GM12878 (cell line): ENCODE data around the gene BMAL1. TPM values are rescaled to one million over a fixed set of nuclear protein-coding genes. Genes with fewer than 3 reads are reported as not detected.

Experiments
- ATAC-seq: fragments of 200-7000 bp; cut with Tn5 transposase; 3 replicates; pipeline ENCODE4 v1.9.1; 2020; ENCODE audit warnings: mild to moderate bottlenecking, moderate library complexity
- BruUV-seq: library from RNA; stranded (reverse); fragments of 400-500 nt; replicated peaks from 2 replicates; lab custom pipeline; 2021; lab: Mats Ljungman, UMichigan
- CTCF ChIA-PET: fragments of 300-600 bp; sonication (Branson Sonifier 250); formaldehyde crosslinking; extraction: SDS; loops from one replicate; lab custom pipeline; 2021; ENCODE audit warnings: inconsistent platforms; lab: Yijun Ruan, JAX
- POLR2A ChIA-PET: fragments of 350-600 bp; formaldehyde crosslinking; extraction: SDS; loops from one replicate; lab custom pipeline; 2021; ENCODE audit warnings: inconsistent platforms; lab: Charles Lee
- RAD21 ChIA-PET: fragments of 300-600 bp; sonication (Branson Sonifier 250); formaldehyde crosslinking; loops from one replicate; lab custom pipeline; 2023; ENCODE audit warnings: antibody characterized with exemption; ENCODE audit not compliant: unreplicated experiment; lab: Charles Lee
- SMC1A ChIA-PET: fragments of 300-600 bp; sonication (Branson Sonifier 250); formaldehyde crosslinking; loops from one replicate; lab custom pipeline; 2023; ENCODE audit not compliant: unreplicated experiment, uncharacterized antibody; lab: Charles Lee
- DNase-seq: peaks from one replicate; pipeline ENCODE4 v3.0.0-alpha.2; 2011; ENCODE audit warnings: low read depth, low spot score
- FAIRE-seq: peaks from 3 replicates; lab custom pipeline; 2011; peaks lifted over from hg19 to GRCh38; lab: Jason Lieb, UNC
- H2AFZ ChIP-seq: 2 replicates; pipeline ENCODE4 v1.6.0; 2011; ENCODE audit warnings: low read depth, low read length, control low read depth; ENCODE audit not compliant: control insufficient read depth
- H3K27ac ChIP-seq: 2 replicates; pipeline ENCODE4 v1.5.1; 2011; ENCODE audit warnings: control low read depth; ENCODE audit not compliant: control insufficient read depth, insufficient read depth
- H3K27me3 ChIP-seq, 2 experiments: replicated peaks in 1 of 2; 2 replicates each; pipeline versions ENCODE4 v1.6.0 to v1.6.1; 2011; ENCODE audit warnings: low read length in 1 of 2; ENCODE audit not compliant: control insufficient read depth in 2 of 2, insufficient read depth in 2 of 2
- H3K36me3 ChIP-seq, 2 experiments: 2 replicates each; pipeline ENCODE4 v1.5.1; 2011; ENCODE audit warnings: low read length in 1 of 2; ENCODE audit not compliant: control insufficient read depth in 2 of 2, insufficient read depth in 2 of 2
- H3K4me1 ChIP-seq: 2 replicates; pipeline ENCODE4 v1.6.1; 2011; ENCODE audit warnings: mild to moderate bottlenecking, low read length, moderate library complexity, mixed read lengths; ENCODE audit not compliant: control insufficient read depth, insufficient read depth
- H3K4me2 ChIP-seq: 2 replicates; pipeline ENCODE4 v1.6.0; 2011; ENCODE audit warnings: control low read depth; ENCODE audit not compliant: control insufficient read depth, insufficient read depth
- H3K4me3 ChIP-seq: fragments of 200-600 bp; sonication (generic); 2 replicates; pipeline ENCODE4 v1.5.1; 2016
- H3K79me2 ChIP-seq: 2 replicates; pipeline ENCODE4 v1.6.0; 2011; ENCODE audit warnings: low read length; ENCODE audit not compliant: control insufficient read depth, insufficient read depth
- H3K9ac ChIP-seq: 2 replicates; pipeline ENCODE4 v1.8.0; 2011; ENCODE audit warnings: low read length, control low read depth, mixed read lengths; ENCODE audit not compliant: control insufficient read depth, insufficient read depth
- H3K9me3 ChIP-seq: replicated peaks from 3 replicates; pipeline ENCODE4 v1.5.1; 2011; ENCODE audit warnings: mild to moderate bottlenecking, low read length; ENCODE audit not compliant: control insufficient read depth, insufficient read depth
- H4K20me1 ChIP-seq: 2 replicates; pipeline ENCODE4 v1.6.0; 2011; ENCODE audit not compliant: control insufficient read depth, insufficient read depth
- ATF3 ChIP-seq: IDR thresholded peaks from 2 replicates; pipeline ENCODE4 v1.6.1; 2011; ENCODE audit warnings: low read depth, mild to moderate bottlenecking, low read length, moderate library complexity, borderline replicate concordance; ENCODE audit errors: extremely low read depth
- EED ChIP-seq: sonication (generic); IDR thresholded peaks from 2 replicates; pipeline ENCODE4 v1.6.1; 2016; ENCODE audit warnings: antibody characterized with exemption, low read depth
- GATAD2B ChIP-seq: fragments of 450-650 bp; conservative IDR thresholded peaks from 2 replicates; pipeline ENCODE4 v1.6.1; 2017; ENCODE audit warnings: low read depth, mild to moderate bottlenecking, moderate library complexity
- IKZF1 ChIP-seq: fragments of 450-650 bp; conservative IDR thresholded peaks from 2 replicates; pipeline ENCODE4 v1.6.1; 2017; ENCODE audit warnings: antibody characterized with exemption, mild to moderate bottlenecking
- JUND ChIP-seq: IDR thresholded peaks from 2 replicates; pipeline ENCODE4 v1.6.1; 2012; ENCODE audit warnings: low read depth, mild to moderate bottlenecking, low read length, improper control_type of control experiment, moderate library complexity
- NFIC ChIP-seq: IDR thresholded peaks from 2 replicates; pipeline ENCODE4 v1.6.1; 2012; ENCODE audit warnings: low read depth, mild to moderate bottlenecking, inconsistent platforms, low read length, moderate library complexity
- PAX5 ChIP-seq: IDR thresholded peaks from 2 replicates; pipeline ENCODE4 v1.6.1; 2011; ENCODE audit warnings: low read depth, low read length, borderline replicate concordance
- POLR2A ChIP-seq: IDR thresholded peaks from 2 replicates; pipeline ENCODE4 v1.6.1; 2011; ENCODE audit warnings: low read depth, mild to moderate bottlenecking, low read length
- RBBP5 ChIP-seq: fragments of 200-600 bp; sonication (generic); conservative IDR thresholded peaks from 2 replicates; pipeline ENCODE4 v1.6.1; 2016
- STAT1 ChIP-seq: fragments of 450-650 bp; conservative IDR thresholded peaks from 2 replicates; pipeline ENCODE4 v1.6.1; 2014; ENCODE audit warnings: antibody characterized with exemption, mild to moderate bottlenecking
- TBL1XR1 ChIP-seq: IDR thresholded peaks from 2 replicates; pipeline ENCODE4 v1.6.1; 2012; ENCODE audit warnings: low read depth, low read length, improper control_type of control experiment
- ZBED1 ChIP-seq: IDR thresholded peaks from 2 replicates; pipeline ENCODE4 v1.6.1; 2016; ENCODE audit warnings: borderline replicate concordance
- ZNF274 ChIP-seq: IDR thresholded peaks from one replicate; pipeline ENCODE4 v1.8.0; 2011; ENCODE audit not compliant: insufficient read length, insufficient read depth
- WGBS: methylation state at CpG from one replicate; pipeline ENCODE4 v1.1.6; 2016; ENCODE audit warnings: low lambda C conversion rate; ENCODE audit not compliant: insufficient replicate concordance, insufficient coverage; ENCODE audit errors: missing lambda C conversion rate; 5-methylcytosine and 5-hydroxymethylcytosine counted together
- in situ Hi-C: fragments of 300-500 bp; cut with MboI; formaldehyde crosslinking; loops from 9 replicates; pipeline ENCODE4 v1.14.3; 2018; ENCODE audit warnings: mixed read lengths
- intact Hi-C: fragments of 100-400 bp; cut with micrococcal nuclease; formaldehyde crosslinking; loops from one replicate; pipeline ENCODE4 v1.14.2; 2022; ENCODE audit not compliant: unreplicated experiment
- polyA plus RNA-seq, 11 experiments: library from polyadenylated mRNA; depleted of rRNA in 4 of 11; unstranded in 6 of 11; stranded (reverse) in 5 of 11; fragments of >200 nt; fragmentation: Nextera tagmentation in 4 of 11; fragmentation: Illumina TruSeq in 1 of 11; extraction: Ambion mirVana in 4 of 11; extraction: Trizol in 1 of 11; gene quantifications; 1 replicate in 1 of 11; 2 replicates in 10 of 11; pipeline versions ENCODE4 v1.2.1 to v1.2.3, GENCODE V29; 2011 to 2016; ENCODE audit warnings: inconsistent platforms in 2 of 11, missing spikeins in 2 of 11, low read depth in 1 of 11
- total RNA-seq, 4 experiments: library from RNA; depleted of rRNA in 3 of 4; stranded (reverse); fragments of >200 nt in 3 of 4; fragmentation: Illumina TruSeq in 1 of 4; extraction: Trizol in 1 of 4; gene quantifications; 2 replicates each; pipeline versions ENCODE4 v1.2.1 to v1.2.3, GENCODE V29; 2013 to 2021
- TF ChIP-seq, protein P1 (sequence below): fragments of 450-650 bp; IDR thresholded peaks from 2 replicates; pipeline ENCODE4 v1.6.1; 2018; ENCODE audit warnings: borderline replicate concordance, mild to moderate bottlenecking; ENCODE audit not compliant: partially characterized antibody
- TF ChIP-seq, protein P2 (sequence below): fragments of 450-650 bp; IDR thresholded peaks from 2 replicates; pipeline ENCODE4 v1.6.1; 2018; ENCODE audit warnings: mild to moderate bottlenecking, low read depth, moderate library complexity; ENCODE audit not compliant: partially characterized antibody
- TF ChIP-seq, protein P3 (sequence below): fragments of 450-650 bp; IDR thresholded peaks from 2 replicates; pipeline ENCODE4 v1.6.1; 2017; ENCODE audit warnings: low read depth, mild to moderate bottlenecking, moderate library complexity

Gene BMAL1
- total and polyA plus RNA-seq, 10 of the 15 experiments (the other 5 are each of a cell fraction or from before 2014, with no cell fraction given): 3.5 to 40.6 (median 13.6) TPM

DNA sequence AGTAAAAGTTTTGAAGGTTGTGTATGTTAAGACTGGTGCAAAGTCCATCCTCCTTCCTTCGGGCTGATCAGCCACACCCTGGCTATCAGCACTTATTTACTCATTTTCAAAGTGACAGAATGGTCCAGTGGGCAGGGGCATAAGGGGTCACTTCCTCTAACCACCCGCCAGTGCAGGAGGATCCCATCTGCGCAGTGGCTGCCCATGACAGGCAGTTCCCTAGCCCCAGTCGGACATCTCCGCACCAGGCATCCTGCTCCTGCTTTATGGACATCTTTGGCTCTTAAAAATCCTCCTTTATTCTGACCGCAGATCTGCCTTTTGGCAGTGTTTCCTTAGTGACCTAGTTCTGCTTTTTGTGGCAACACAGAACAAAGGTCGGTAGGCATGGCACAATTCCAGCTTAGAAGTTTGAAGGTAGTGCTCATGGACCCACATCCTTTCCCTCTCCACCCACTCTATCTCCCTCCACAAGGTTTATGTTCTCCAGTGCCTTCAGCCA, 55.9 kb downstream of the BMAL1 start:
- Histone ChIP-seq H3K27me3 (no peaks in the 10 kb centered on the region), H3K4me1 (peaks cover 28% of the 10 kb centered on the region), H3K9ac (no peak overlapping the region), H3K4me3 (no peak overlapping the region), H4K20me1 (peaks cover 5% of the 10 kb centered on the region; the same call in 1 of the 2 replicates), H3K36me3 (peaks cover 0 to 1% of the 10 kb centered on the region in 2 experiments; a peak in 2 of 4 replicates), H3K79me2 (peaks cover 12% of the 10 kb centered on the region), H2AFZ (no peak overlapping the region), H3K9me3 (no peaks in the 10 kb centered on the region), H3K27ac (no peak overlapping the region), H3K4me2 (peak overlapping the region; percentile 13; the same call in 1 of the 2 replicates)
- WGBS: 55% methylated on average over 7 of the region's 7 CpGs
- intact Hi-C loops (loop anchor here (10.0 kb wide), 1 partner anchor 331 kb away; the partner anchor contains the start of gene FAR1), in situ Hi-C loops (loop anchor here (5.0 kb wide), 1 partner anchor 46 kb away; no protein-coding TSS in a partner anchor)
- ChIA-PET POLR2A (interaction anchor here (0.6 to 5.0 kb wide), 7 partner anchors 11 to 100 kb away, joined by 3 to 20 read pairs (median 4); no protein-coding TSS in a partner anchor), SMC1A (interaction anchor here (0.8 to 15.7 kb wide), 11 partner anchors 15 to 95 kb away, joined by 3 to 226 read pairs (median 21); no protein-coding TSS in a partner anchor), RAD21 (interaction anchor here (5.8 to 10.7 kb wide), 5 partner anchors 15 to 124 kb away, joined by 36 to 171 read pairs (median 65); no protein-coding TSS in a partner anchor), CTCF (interaction anchor here (1.0 to 10.4 kb wide), 9 partner anchors 12 to 123 kb away, joined by 3 to 253 read pairs (median 69); no protein-coding TSS in a partner anchor)
- FAIRE-seq: no peak
- peak; percentile 80 for ATAC-seq
- no TSS peak for BruUV-seq
- no peak for DNase-seq
- TF ChIP-seq POLR2A (no peak), JUND (no peak), ZBED1 (no peak), STAT1 (no peak), ZNF274 (no peak), IKZF1 (peak; percentile 90), TBL1XR1 (no peak), EED (no peak), GATAD2B (peak; percentile 88), NFIC (no peak), RBBP5 (no peak), PAX5 (0 out of 2 replicates have a peak, but pooled peaks have one; percentile 7), ATF3 (no peak)
- TF ChIP-seq, protein P1, sequence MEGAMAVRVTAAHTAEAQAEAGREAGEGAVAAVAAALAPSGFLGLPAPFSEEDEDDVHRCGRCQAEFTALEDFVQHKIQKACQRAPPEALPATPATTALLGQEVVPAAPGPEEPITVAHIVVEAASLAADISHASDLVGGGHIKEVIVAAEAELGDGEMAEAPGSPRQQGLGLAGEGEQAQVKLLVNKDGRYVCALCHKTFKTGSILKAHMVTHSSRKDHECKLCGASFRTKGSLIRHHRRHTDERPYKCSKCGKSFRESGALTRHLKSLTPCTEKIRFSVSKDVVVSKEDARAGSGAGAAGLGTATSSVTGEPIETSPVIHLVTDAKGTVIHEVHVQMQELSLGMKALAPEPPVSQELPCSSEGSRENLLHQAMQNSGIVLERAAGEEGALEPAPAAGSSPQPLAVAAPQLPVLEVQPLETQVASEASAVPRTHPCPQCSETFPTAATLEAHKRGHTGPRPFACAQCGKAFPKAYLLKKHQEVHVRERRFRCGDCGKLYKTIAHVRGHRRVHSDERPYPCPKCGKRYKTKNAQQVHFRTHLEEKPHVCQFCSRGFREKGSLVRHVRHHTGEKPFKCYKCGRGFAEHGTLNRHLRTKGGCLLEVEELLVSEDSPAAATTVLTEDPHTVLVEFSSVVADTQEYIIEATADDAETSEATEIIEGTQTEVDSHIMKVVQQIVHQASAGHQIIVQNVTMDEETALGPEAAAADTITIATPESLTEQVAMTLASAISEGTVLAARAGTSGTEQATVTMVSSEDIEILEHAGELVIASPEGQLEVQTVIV: no peak
- TF ChIP-seq, protein P2, sequence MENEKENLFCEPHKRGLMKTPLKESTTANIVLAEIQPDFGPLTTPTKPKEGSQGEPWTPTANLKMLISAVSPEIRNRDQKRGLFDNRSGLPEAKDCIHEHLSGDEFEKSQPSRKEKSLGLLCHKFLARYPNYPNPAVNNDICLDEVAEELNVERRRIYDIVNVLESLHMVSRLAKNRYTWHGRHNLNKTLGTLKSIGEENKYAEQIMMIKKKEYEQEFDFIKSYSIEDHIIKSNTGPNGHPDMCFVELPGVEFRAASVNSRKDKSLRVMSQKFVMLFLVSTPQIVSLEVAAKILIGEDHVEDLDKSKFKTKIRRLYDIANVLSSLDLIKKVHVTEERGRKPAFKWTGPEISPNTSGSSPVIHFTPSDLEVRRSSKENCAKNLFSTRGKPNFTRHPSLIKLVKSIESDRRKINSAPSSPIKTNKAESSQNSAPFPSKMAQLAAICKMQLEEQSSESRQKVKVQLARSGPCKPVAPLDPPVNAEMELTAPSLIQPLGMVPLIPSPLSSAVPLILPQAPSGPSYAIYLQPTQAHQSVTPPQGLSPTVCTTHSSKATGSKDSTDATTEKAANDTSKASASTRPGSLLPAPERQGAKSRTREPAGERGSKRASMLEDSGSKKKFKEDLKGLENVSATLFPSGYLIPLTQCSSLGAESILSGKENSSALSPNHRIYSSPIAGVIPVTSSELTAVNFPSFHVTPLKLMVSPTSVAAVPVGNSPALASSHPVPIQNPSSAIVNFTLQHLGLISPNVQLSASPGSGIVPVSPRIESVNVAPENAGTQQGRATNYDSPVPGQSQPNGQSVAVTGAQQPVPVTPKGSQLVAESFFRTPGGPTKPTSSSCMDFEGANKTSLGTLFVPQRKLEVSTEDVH: no peak
- TF ChIP-seq, protein P3, sequence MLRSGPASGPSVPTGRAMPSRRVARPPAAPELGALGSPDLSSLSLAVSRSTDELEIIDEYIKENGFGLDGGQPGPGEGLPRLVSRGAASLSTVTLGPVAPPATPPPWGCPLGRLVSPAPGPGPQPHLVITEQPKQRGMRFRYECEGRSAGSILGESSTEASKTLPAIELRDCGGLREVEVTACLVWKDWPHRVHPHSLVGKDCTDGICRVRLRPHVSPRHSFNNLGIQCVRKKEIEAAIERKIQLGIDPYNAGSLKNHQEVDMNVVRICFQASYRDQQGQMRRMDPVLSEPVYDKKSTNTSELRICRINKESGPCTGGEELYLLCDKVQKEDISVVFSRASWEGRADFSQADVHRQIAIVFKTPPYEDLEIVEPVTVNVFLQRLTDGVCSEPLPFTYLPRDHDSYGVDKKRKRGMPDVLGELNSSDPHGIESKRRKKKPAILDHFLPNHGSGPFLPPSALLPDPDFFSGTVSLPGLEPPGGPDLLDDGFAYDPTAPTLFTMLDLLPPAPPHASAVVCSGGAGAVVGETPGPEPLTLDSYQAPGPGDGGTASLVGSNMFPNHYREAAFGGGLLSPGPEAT: no peak; the same call in 1 of the 2 replicates
